IPS-18c (cell line): ENCODE results near the gene LDB2.

ENCODE experiments used
- H3K4me3 ChIP-seq: 2 replicates; pipeline ENCODE4 v1.7.0; 2013; ENCODE audit warnings: low read depth, mild to moderate bottlenecking, low read length, moderate library complexity; ENCODE audit not compliant: insufficient read depth
- H3K9me3 ChIP-seq: one replicate; pipeline ENCODE4 v1.6.1; 2013; ENCODE audit warnings: mild to moderate bottlenecking, low read length, moderate library complexity; ENCODE audit not compliant: control insufficient read depth, insufficient read depth

The LDB2 gene

DNA sequence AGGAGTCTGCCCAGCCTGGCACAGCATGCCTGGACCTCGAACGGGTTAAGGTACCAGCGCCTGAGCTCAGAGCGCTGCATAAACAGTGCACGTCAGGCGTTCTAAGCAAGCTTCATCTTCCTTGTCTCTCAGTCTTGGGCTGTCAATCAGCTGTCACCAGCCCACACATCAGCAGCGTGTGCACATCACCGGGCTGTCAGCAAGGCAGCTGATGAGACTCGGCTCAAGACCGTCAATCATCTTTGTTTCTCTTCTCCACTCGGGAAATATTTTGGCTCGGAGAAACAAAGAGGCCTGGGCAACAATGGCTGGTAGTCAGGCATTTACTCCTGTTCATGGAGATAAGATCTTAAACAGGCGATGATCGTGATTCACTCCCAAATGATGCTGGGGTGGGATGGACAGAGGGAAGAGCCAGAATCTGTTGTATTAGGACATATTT lies 141.3 kb downstream of the LDB2 start:
- Histone ChIP-seq H3K4me3 (no peak overlapping the region), H3K9me3 (no peaks in the 10 kb centered on the region)

DNA sequence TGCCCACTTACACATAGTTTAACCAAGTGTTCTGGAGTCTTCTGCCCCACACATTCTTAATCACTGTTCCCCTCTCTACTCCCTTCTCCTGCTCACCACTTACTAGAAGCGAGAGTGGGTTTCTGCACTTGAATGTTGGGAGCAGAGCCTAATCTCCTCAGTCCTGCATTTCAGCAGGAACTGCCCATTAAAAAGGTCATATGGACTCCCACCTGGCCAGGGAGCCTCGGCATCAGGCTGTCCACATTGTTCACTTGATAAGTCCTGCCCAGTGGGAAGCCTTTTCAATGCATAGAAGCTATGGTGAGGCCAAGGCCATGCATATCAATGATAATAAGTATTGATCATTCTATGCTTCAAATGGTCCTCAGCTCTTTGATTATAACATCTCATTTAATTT lies 144.3 kb downstream of the LDB2 start:
- H3K9me3 ChIP-seq: no peaks in the 10 kb centered on the region

DNA sequence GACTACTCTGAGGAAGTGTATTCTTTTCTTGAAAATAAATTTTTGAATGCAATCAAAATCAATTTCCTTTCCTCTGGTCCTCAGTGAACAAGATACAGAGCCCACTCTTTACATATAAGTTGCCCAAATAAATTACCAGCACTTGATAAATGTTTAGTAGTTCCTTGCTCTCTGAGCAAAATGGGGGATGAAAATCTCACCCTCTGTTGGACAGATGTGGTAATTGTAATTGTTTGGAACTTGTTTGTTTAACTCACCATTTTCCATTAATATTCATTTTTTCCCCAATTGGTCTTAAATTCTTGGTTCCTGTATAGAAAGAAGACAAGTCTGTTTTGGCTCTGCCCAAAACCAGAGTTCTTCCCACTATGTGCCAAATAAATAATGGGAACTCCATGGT lies 146.3 kb downstream of the LDB2 start:
- H3K9me3 ChIP-seq: no peaks in the 10 kb centered on the region
- no peak overlapping the region for H3K4me3 ChIP-seq

More for the DNA sequence above, 144.3 kb downstream of the LDB2 start:
- H3K4me3 ChIP-seq: no peak overlapping the region

DNA sequence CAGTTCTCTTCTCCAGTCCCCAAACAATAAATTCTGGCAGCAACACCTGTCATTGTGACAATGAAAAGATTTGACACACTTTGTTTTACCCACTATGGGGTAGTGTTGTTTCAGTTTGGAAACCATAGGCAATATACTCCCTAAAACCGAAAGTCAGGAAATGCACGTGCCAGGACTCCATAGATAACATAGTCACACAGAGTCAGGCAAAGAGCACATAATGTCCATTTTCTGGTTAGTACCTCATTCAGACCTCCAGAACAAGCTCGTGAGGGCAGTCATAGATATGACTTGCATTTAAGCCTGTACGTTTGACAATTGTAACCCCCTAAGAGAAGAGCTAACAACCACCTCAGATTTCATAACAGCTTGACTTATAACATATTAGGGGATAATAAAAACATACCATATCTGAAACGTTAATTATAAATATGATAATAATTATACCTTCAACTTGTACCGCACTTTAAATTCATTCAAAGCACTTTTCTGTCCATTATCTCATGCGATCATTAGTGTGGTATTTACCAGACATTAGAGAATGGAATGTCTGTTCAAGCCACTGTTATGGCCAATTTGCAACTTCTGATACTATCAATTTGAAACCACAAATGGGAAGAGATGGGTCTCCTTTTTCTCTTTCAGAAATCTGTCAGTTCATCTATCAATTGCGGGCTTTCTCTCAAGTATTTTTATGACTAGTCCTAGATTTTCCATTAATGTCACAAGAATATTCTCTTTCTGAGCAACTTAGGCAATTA lies 147.4 kb downstream of the LDB2 start:
- Histone ChIP-seq H3K4me3 (no peak overlapping the region), H3K9me3 (no peaks in the 10 kb centered on the region)

DNA sequence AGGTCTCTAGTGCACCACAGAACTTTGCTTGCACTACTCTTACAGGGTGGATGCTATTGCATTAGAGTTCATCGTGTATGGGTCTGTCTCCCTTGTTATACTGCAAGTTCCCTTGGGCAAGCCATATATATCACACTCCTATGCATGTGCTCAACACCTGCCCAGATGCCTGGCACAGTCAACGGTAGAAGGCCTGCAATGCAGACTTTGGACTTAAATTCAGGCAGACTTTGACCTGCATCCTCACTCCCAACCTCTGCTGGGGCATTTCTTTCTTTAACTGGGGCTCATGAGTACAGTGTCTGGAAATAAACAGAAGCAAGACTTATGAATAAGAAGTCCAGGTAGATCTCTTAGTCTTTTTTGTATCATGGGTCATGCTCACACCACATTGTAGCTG lies 148.2 kb downstream of the LDB2 start:
- no peak overlapping the region for H3K4me3 ChIP-seq
- H3K9me3 ChIP-seq: no peaks in the 10 kb centered on the region

DNA sequence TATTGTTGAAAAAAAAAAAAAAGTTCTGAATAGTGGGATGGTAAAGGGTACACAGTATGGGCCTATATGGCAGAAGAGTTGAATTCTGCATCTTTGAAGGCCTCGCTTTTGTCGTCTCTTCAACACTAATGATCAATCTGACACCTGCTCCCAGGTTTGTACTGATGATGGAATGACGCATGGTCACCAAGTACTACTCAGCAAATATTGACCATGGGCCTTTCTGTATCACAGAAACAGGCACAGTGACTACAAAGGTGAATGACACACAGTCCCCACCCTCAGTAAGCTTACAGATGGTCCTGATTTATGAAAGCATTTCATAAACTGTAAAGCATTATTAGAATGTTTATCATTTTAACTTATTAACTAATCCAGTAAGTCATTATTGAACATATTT lies 152.6 kb downstream of the LDB2 start:
- H3K4me3 ChIP-seq: no peak overlapping the region

DNA sequence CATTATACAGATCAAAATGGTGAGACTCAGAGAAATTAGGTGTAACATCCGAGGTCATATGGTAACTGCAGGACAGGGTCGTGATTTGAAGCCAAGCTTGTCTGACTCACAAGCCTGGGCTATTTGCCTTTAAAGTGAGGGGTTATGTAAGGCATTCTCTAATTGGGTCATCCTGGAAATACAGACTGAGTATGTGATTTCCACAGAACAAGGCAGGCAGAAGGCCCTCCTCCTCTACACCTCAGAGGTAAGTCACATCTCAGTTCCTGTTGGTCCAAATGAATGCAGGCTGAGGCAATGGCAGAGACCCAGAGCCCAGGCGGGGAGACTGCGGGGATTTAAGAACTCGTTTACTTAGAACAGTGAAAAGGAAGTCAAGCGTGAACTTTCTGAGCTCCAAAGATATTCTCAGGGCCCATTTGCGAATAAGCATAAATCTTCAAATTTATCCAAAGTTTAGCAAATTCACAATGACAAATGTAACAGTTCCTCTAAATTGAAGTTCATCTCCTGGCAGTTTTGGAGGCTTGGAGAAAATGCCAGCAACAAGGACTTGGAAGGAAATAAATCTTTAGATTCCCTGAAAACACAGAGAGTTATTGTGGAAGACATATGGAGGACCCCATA lies 153.3 kb downstream of the LDB2 start:
- H3K9me3 ChIP-seq: no peaks in the 10 kb centered on the region
- no peak overlapping the region for H3K4me3 ChIP-seq

More for the DNA sequence above, 152.6 kb downstream of the LDB2 start:
- no peaks in the 10 kb centered on the region for H3K9me3 ChIP-seq

DNA sequence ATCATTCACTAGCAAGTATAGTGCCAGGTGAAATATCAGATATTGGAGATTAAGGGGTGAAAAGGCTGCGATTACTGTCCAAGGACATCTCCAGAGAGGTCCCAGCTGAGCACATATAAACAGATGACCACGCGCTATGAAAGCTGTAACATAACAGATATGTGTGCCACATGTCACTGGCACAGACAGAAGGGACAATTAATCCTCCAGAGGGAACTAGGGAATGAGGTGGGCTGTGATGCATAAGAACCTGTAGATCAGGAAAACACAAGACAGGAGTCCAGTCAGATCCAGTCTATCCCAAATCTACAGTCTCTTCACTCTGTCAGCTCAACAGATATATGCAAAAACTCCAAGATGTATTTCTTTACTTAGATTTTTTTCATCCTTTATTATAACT lies 157.2 kb downstream of the LDB2 start:
- Histone ChIP-seq H3K4me3 (no peak overlapping the region), H3K9me3 (no peaks in the 10 kb centered on the region)

DNA sequence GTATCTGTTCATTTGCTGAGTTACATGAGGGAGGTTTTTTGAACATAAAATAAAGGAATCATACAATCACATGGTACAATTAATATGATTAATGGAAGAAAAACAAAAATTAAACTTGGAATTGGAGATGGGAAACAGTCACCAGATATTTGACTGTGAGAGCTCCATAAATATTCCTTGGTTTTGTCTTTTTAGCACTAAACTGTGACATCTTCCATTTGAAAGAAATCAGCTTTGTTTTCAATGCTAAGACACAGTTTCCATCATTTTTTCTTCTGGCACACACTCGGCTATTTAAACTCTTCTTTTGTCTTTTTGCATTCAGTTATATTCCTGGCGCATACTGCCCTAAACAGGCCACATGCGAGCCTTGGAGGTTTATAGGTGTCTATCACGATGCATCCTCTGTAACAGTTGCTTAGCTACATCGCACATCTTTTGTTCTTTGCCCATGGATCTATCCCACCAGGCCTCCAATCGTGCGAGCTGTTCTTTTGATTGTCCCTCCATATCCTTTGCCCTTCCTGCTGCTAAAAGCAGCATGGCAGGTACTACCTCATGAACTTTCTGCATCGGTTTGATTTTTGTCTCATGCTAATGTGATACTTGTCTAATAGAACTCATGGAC lies 158.3 kb downstream of the LDB2 start:
- H3K4me3 ChIP-seq: no peak overlapping the region
- H3K9me3 ChIP-seq: no peaks in the 10 kb centered on the region

DNA sequence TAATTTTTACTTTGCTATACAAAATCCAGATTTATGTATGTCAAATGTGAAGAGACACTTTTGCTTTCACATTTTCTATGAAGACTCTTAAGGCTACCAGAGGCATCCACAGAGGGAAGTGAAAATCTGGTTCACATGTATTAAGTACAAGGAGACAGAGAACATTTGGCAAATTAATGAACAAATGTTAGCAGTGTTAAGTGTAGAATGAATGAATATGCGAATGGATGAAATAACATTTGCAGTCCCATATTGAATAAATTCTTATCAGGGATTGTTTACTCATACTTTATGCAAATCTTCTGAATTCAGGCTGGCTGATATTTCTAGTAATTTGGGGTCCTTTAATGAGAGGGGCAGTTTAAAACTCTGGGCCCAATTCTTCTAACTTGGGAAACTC lies 159.9 kb downstream of the LDB2 start:
- Histone ChIP-seq H3K9me3 (no peaks in the 10 kb centered on the region), H3K4me3 (no peak overlapping the region)

DNA sequence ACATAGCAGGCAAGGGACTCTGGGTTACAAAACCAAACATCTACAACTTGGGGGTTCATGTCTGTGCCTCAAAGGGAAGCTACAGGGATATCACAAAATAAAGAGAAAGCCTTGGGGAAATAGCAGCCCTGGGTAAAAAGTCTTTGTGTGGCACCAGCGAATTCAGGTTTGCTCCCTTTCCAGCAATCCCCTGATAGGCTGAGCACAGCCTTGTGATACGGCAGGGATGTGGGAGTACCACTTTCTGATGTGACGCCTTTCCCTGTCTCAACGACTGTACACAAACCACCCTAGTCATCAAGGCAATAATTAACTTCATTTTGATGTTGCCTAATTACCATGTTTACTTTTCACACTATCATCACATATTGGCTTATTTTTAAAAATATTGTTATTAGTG lies 164.9 kb downstream of the LDB2 start:
- H3K4me3 ChIP-seq: no peak overlapping the region
- H3K9me3 ChIP-seq: no peaks in the 10 kb centered on the region

DNA sequence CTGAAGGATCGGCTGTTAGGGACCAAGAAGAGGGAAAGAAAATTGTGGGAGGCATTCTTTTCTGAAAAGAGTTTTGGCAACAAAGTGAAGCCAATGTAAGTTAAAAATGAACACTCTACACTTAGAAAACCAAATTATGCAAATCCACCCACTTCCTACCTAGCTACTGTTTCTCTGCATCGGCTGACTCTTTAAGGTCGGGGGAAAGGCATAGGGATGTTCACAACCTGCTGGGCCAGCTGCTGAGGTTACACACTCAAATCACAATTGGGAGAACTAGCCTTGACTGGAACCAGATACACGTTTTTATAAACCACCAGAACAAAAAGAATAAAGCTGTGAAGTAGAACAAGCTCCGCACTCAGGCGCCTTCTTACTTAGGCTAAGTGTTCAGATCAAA lies 165.7 kb downstream of the LDB2 start:
- Histone ChIP-seq H3K4me3 (no peak overlapping the region), H3K9me3 (no peaks in the 10 kb centered on the region)

DNA sequence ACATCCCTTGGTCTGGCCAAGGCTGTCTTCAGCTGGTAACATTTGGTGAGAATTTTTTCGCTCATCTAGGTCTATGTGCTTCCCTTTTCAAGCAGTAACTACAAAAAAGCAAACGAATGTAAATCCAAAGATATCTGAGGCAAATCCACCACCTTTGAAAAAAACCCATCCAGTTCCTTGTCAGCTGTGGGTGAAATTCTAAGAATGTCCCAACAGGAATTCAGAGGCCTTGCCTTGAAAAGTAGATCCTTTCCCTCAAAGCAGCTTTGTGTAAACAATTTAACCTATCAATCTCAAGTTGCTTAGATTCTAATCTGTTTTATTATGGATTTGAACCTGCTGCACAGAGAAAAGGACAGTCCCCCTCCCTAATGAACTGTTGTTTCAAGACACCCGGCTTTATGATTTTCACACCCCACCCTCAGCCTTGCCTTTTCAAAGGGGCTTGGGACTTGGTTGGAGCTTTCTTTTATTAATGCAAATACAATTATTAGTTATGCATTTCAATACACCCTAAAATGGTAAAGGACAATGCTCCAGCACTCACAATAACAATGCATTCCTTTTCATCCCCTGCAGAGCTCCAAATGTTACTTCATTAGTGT lies 166.6 kb downstream of the LDB2 start:
- Histone ChIP-seq H3K9me3 (no peaks in the 10 kb centered on the region), H3K4me3 (no peak overlapping the region)

DNA sequence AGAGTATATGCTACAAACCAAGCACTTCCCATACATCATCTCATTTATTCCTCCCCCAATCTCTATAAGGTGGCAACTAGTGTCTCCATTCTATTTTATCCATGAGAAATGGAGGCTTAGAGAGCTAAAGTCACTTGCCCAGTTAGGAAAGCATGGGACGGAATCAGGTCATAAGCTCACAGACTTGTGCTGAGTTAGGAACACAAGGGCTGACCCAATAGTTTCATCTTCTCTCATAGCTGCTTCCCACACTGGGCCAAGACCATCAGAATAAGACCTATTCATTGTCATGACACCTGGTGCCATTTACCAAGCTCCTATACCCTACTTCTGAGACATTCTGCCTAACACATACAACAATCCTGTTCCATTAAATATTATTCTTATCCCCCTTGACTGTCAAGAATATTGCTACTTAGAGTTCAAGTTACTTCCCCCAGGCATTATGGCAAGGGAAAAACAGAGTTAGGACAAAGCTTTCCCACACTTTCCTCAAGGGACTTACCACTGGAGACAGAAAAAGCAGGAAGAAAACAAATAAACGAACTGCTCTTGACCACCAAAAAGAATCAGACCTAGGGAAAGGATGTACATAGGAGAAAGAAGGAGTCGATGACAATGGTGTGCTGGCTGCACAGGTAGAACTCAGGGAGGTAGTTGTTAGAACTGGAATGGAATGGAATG lies 167.8 kb downstream of the LDB2 start:
- no peak overlapping the region for H3K4me3 ChIP-seq
- H3K9me3 ChIP-seq: no peaks in the 10 kb centered on the region

DNA sequence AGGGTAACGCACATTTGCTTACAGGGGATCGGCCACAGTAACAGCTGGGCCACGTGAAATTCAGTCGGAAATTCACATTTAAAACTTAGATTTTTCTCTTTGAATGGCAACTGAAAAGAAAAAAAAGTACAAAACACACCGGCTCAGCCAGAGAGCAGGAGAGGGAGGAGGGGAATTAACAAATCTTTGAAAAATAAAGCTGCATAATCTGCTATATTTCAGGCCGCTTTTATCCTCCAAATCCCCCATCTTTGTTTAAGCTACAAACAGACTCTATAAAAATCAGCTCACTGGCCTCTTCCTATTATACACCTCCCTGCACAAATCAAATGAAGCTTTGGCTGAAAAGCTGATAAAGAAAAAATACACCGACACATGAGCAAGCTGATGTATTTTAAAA lies 169.1 kb downstream of the LDB2 start:
- Histone ChIP-seq H3K9me3 (no peaks in the 10 kb centered on the region), H3K4me3 (no peak overlapping the region)

DNA sequence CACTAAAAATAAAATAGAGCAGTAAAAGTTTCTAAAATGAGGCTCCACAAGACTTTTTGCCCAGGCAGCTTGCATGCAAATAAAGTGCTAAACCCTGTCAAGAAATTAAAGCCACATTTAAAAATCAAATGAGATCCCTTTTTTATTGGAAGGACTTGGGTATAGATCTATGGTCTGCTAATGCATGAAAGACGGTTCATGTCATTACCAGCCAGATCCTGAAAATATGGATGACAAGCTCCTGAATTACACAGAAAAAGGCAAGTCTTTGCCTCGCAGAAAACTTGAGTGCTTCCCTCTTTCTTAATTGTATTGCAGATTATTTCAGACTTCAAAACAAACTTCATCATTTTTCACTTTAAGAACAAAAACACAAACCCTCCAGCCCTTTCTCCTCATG lies 169.6 kb downstream of the LDB2 start:
- Histone ChIP-seq H3K4me3 (no peak overlapping the region), H3K9me3 (no peaks in the 10 kb centered on the region)

DNA sequence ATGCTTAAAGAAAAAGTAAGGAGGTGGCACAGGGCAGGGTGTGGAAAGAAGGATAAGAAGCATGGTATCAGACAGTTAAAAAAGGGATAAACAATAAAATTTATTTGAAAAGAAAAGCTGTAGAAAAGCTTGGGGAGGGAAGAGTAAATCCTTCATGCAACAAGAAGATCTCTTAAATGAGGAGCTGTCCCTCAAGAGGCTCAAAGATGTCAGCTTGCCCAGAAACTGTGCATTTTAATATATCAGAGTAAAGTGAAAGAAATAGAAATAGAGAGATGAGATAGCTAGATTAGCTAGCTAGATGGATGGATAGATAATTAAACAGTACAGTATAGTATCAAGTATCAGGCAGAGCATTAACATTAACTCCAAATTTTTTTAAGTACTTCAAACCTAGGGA lies 170.3 kb downstream of the LDB2 start:
- Histone ChIP-seq H3K9me3 (no peaks in the 10 kb centered on the region), H3K4me3 (no peak overlapping the region)
